Mesodermal cell (in vitro differentiated cells): Measurements from ENCODE around the gene TRIM15.

ENCODE experiments used
- H3K27ac ChIP-seq: 2 replicates; pipeline ENCODE4 v1.7.0; 2013; ENCODE audit warnings: mild to moderate bottlenecking, low read depth, low read length, moderate library complexity; ENCODE audit not compliant: severe bottlenecking
- H3K36me3 ChIP-seq: 2 replicates; pipeline ENCODE4 v1.7.1; 2013; ENCODE audit warnings: mild to moderate bottlenecking, low read length, moderate library complexity; ENCODE audit not compliant: control insufficient read depth, insufficient read depth
- H3K4me1 ChIP-seq: one replicate; pipeline ENCODE4 v1.7.1; 2013; ENCODE audit warnings: mild to moderate bottlenecking, low read length; ENCODE audit not compliant: insufficient read depth, control insufficient read depth, poor library complexity, severe bottlenecking
- H3K4me3 ChIP-seq: 2 replicates; pipeline ENCODE4 v1.7.0; 2013; ENCODE audit warnings: low read length, control low read depth, mild to moderate bottlenecking; ENCODE audit not compliant: insufficient read depth, poor library complexity, severe bottlenecking; ENCODE audit errors: extremely low read depth
- H3K9me3 ChIP-seq: 2 replicates; pipeline ENCODE4 v1.7.1; 2013; ENCODE audit warnings: mild to moderate bottlenecking, low read length, moderate library complexity; ENCODE audit not compliant: control insufficient read depth
- WGBS, 2 experiments: methylation state at CpG; one replicate each; pipeline ENCODE4 v1.1.5; 2013; ENCODE audit warnings: missing lambda C conversion rate in 2 of 2; ENCODE audit not compliant: insufficient coverage in 2 of 2; 5-methylcytosine and 5-hydroxymethylcytosine counted together

TRIM15 gene

DNA sequence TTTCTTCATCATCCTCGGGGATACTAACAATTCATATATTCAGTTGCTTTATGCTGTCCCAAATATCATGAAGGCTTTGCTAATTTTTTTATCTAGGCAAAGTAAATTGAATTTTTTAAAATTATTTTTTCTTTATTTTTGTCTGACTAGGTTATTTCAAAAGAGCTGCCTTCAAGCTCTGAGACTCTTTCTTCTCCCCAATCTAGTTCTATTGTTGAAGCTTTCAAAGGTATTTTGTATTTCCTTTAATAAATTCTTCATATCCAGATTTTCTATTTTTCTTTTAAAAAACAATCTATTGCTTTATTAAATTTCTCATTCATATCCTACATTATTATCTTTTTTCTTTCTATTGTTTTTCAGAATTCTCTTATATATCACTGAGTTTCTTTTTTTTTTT is 16.8 kb downstream of the TRIM15 start:
- Histone ChIP-seq H3K36me3 (peaks cover 6% of the 10 kb centered on the region), H3K4me1 (no peaks in the 10 kb centered on the region), H3K4me3 (no peak overlapping the region), H3K9me3 (peaks cover 6% of the 10 kb centered on the region), H3K27ac (no peak overlapping the region)
- no CpG with 5 or more reads among the region's 1 CpG for WGBS, 2 experiments

DNA sequence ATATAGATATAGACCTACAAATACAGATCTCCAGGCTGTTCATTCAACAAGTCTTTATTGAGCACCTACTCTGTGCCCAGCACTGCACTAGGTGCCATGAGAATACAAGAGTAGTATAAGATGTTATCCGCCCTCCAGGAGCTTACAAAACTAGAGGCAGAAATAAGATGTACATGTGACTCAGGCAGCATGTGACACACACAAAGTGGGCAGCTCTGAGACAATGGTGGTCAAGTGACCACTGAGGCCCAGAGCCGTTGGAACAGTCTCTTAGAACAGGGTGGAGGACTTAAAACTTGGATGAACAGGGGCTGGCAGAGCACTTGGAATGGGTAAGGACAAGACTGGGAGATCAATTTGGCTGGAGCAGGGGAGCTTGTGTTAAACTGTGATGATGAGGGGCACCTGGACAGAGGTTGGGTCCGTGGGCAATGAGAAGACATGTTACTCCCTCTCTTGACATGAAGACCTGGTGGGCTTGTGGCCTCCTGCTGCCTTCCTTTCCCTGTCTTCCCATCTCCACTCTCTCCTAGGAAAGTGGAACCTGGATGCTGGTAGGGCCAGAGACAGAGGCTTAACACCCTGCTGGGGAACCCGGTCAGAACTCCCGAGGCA is 21.2 kb downstream of the TRIM15 start:
- Histone ChIP-seq H3K27ac (no peak overlapping the region), H3K36me3 (peaks cover 42% of the 10 kb centered on the region), H3K4me3 (no peak overlapping the region), H3K4me1 (no peaks in the 10 kb centered on the region), H3K9me3 (peaks cover 4% of the 10 kb centered on the region)
- 94 to 97% methylated on average over 3 to 4 of the region's 5 CpGs for WGBS, 2 experiments

DNA sequence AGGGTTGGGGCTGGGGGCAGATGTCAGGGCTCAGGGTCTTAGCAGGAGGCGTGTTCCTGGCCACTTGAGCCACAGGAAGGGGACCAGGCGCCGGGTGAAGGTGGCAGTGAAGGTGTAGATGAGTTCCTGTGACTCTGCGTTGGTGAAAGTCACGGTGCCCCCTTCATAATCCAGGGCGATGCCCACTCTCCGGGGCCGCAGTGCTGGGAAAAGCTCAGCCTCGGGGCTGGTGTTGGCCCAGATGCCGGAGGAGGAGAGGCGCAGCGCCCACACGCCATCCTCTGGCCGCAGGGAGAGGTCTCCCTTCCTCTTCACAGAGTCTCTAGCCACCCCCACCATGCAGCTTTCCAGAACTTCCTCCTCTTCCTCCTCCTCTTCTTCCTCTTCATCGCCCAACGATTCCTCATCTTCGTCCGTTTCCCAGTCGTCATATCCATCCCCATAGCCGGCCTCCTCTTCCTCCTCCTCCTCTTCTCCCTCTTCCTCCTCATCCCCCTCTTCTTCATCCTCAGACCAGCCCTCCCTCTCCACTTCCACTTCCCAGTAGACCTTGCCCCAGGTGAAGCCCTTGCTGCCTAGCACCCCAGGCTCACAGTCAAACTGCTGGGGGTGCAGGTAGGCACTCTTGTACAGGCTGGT is 22.6 kb downstream of the TRIM15 start:
- 91 to 94% methylated on average over 19 to 20 of the region's 20 CpGs for WGBS, 2 experiments
- Histone ChIP-seq H3K4me3 (no peak overlapping the region), H3K4me1 (no peaks in the 10 kb centered on the region), H3K36me3 (peaks cover 55% of the 10 kb centered on the region), H3K27ac (no peak overlapping the region), H3K9me3 (no peaks in the 10 kb centered on the region)

DNA sequence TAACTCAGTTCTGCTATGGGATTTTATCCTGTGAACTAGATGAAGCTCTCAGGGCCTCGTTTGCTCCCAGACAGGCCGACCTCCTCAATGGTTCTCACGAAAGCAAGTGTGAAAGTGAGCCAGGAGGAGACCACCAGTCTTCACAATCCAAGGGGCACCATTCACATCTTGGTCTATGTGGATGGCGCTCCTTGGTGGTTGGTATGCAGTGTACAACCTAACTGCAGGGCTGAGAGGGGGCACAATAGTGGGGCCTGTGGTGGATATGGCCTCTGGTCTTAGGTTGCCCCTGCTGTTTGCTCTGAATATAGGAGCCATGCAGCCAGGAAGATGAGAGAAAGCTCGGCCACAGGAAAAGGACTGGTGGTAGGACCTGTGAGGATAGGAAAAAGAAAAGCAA is 25.2 kb downstream of the TRIM15 start:
- H3K4me1 ChIP-seq: no peaks in the 10 kb centered on the region
- no peak overlapping the region for H3K4me3 ChIP-seq
- peaks cover 65% of the 10 kb centered on the region for H3K36me3 ChIP-seq
- 92 to 93% methylated on average over 5 of the region's 5 CpGs for WGBS, 2 experiments
- H3K9me3 ChIP-seq: no peaks in the 10 kb centered on the region
- no peak overlapping the region for H3K27ac ChIP-seq

DNA sequence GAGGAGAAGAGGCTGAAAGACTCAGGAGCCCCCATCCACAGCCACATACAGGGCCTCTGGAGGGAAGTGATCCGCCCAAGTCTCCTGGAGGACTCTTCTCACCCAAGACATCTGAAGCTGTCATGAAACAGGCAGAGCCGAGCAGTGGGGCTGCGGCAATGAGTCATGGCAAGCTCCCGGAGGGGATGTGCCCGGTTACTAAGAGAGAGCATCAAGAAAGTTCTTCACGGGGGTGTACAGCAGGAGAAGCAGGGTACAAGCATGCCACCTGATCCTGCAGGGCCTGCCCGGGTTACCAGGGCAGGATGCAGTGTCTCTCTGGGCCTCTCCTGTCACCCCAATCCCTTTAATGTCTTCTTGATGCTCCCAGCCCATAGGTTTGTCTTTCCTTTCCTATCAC is 28.7 kb downstream of the TRIM15 start:
- Histone ChIP-seq H3K4me3 (no peak overlapping the region), H3K27ac (no peak overlapping the region), H3K36me3 (peaks cover 66% of the 10 kb centered on the region), H3K9me3 (no peaks in the 10 kb centered on the region), H3K4me1 (no peaks in the 10 kb centered on the region)
- WGBS, 2 experiments: 86 to 90% methylated on average over 6 of the region's 7 CpGs

DNA sequence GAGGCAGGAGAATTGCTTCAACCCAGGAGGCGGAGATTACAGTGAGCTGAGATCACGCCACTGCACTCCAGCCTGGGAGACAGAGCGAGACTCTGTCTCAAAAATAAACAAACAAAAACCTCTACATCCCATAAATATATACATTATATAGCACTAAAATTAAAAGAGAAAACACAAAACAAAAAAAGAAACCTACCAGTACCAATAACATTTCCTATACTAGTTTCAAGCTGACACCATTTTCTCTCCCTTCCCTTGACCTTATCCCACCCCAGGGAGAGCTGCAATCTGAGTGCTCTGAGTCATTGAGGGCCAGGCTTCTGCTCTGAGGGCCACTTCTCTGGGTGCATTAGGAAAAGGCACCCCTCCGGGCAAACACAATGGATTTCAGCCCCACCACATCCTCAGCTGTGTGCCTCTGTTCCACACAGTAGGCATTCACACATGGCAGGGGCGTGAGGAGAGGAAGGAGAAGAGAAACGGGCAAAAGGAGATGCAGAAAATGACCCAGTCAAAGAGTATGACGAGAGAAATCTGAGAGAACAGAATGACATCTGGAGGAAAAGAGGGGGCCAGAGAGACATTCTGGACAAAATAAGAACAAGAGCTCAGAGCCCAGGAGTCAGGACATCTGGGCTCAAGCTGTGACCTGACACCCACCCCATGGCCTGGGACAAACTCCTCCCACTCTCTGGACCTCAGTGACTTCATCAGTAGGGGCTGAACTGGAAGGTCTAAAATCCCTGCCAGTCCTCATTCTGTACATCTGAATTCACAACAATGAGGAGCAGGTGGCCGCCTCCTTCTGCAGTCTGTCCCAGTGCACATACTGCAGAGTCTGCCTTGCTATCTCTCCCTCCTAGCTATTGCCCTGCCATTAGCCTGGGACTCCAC is 31.7 kb downstream of the TRIM15 start:
- H3K36me3 ChIP-seq: peaks cover 67% of the 10 kb centered on the region
- no peaks in the 10 kb centered on the region for H3K9me3 ChIP-seq
- no peaks in the 10 kb centered on the region for H3K4me1 ChIP-seq
- H3K27ac ChIP-seq: no peak overlapping the region
- H3K4me3 ChIP-seq: no peak overlapping the region
- WGBS, 2 experiments: 82 to 96% methylated on average over 2 to 6 of the region's 8 CpGs

DNA sequence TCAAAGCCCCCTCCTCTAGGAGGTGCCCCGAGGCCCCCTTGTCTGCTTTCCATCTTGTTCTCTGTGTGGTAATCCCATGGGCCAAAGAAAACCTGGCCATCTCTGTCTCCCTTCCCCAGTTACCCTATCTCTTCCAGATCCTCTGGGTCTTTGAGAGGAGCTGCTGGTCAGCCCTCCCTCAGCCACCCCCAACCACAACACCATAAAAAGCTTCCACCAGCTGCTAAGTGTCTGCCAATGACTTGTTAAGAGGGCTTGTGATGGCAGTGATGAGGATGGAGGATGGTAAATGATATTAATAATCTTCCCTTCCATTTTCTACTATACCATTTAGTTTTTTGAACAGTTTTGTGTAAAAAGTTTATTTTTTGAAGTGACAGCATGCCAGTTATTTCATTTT is 32.6 kb downstream of the TRIM15 start:
- H3K9me3 ChIP-seq: no peaks in the 10 kb centered on the region
- no peaks in the 10 kb centered on the region for H3K4me1 ChIP-seq
- H3K27ac ChIP-seq: no peak overlapping the region
- peaks cover 67% of the 10 kb centered on the region for H3K36me3 ChIP-seq
- H3K4me3 ChIP-seq: no peak overlapping the region
- WGBS, 2 experiments: 88% methylated on average over 1 of the region's 1 CpG; no CpG with 5 or more reads in 1 of the 2 experiments

DNA sequence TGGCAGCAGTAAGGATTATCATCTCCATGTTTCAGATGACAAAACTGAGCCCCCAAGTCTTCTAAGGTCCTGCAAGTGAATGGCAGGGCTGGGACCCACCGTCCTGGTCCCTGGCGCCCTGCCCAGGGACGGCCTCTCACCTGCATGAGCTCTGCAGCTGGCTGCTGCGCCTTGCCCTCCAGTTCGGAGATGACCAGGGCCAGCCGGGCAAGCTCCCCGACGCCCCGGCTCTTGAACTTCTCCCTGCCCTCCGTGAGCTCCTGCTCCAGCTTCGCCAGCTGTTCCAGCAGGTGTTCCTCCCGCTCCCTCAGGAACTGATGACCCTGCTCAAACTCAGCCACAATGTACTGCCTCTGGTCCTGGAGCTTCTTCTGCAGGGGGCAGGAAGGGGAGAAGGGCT is 33.0 kb downstream of the TRIM15 start:
- 92 to 100% methylated on average over 5 to 7 of the region's 12 CpGs for WGBS, 2 experiments
- H3K9me3 ChIP-seq: no peaks in the 10 kb centered on the region
- no peak overlapping the region for H3K4me3 ChIP-seq
- peaks cover 64% of the 10 kb centered on the region for H3K36me3 ChIP-seq
- H3K4me1 ChIP-seq: no peaks in the 10 kb centered on the region
- H3K27ac ChIP-seq: no peak overlapping the region

DNA sequence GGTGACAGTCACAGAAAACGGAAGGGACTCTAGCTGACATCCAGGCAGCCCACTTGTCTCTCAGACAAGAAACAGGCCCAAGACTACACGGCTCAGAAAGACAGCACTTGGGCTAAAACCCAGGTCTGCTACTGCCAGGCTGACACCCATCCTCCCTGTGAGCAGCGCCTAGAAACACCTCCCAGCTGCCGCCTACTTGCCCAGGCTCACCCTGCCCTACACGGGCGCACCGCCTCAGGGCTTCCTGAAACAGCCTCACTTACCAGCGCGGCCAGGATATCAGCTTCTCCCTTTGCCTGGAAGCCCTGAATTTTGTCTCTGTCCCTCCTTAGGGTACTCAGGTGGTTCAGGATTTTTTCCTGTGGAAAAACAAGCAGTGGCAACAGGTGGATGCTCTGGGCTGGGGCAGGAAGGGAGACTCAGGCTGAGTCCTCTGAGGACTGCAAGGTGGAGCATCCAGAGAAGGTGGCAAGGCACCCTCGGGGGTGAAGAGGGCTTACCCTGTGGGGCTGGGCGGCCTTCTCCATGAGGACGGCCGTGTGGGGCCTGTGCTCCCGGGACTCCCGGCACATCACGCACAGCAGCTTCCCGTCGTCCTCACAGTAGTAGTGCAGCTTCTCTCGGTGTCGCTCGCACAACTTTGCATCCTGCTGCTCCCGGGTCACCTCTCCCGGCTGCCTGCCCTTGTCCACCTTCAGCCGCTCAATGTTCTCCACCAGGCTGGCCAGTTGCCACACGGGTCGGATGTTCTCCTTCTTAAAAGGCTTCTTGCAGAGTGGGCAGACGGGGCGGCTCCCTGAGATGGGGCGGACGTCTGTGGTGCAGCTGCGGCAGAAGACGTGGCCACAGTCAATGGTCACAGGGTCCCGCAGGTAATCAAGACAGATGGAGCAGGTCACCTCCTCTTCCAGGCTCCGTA is 35.1 kb downstream of the TRIM15 start:
- H3K27ac ChIP-seq: no peak overlapping the region
- 93% methylated on average over 33 to 34 of the region's 34 CpGs for WGBS, 2 experiments
- H3K4me1 ChIP-seq: no peaks in the 10 kb centered on the region
- no peak overlapping the region for H3K4me3 ChIP-seq
- no peaks in the 10 kb centered on the region for H3K9me3 ChIP-seq
- peaks cover 58% of the 10 kb centered on the region for H3K36me3 ChIP-seq

DNA sequence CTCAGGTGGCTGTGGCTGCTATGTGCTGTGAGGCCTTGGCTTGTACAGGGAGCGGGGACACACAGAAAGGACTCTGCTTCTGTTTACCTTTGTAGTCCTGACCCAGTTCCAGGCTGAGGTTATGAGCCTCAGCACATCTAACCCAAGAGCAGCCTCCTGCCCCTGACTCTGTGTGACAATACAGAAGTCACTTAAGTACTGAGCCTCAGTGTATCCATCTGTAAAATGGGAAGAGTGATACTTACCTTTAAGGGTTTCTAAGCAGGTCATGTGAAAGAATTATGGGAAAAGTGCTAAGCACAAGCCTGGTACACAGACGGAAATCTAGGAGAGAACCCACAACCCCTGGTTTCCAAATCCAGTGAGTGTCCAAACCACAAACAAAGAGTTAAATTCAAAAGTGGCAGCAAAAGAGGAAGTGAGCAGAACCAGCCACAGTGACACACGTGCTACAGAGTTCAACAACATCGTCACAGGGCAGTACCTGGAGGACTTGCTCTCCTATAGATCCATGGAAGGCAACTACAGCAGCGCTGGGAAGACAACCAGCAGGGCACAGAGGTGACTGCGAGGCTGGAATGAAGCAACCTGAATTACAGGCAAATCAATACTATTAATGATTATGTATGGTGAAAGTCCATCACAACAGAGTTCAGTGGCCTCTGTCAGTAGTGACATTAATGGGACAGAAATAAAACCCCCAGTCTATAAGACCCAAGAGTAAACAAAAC is 37.4 kb downstream of the TRIM15 start:
- Histone ChIP-seq H3K9me3 (no peaks in the 10 kb centered on the region), H3K36me3 (peaks cover 44% of the 10 kb centered on the region), H3K4me3 (no peak overlapping the region), H3K4me1 (no peaks in the 10 kb centered on the region), H3K27ac (no peak overlapping the region)
- WGBS, 2 experiments: 88 to 90% methylated on average over 5 of the region's 6 CpGs
